Parietal lobe (tissue), 1 donor: ENCODE results near the gene HNRNPCL2. TPM values are rescaled to one million over a fixed set of nuclear protein-coding genes. Genes with fewer than 3 reads are reported as not detected.

ENCODE experiments used
- total RNA-seq: library from RNA; depleted of rRNA; stranded (reverse); fragments of >200 nt; gene quantifications from one replicate; pipeline ENCODE4 v1.2.3, GENCODE V29; 2014

HNRNPCL2 gene
- not detected for total RNA-seq

DNA sequence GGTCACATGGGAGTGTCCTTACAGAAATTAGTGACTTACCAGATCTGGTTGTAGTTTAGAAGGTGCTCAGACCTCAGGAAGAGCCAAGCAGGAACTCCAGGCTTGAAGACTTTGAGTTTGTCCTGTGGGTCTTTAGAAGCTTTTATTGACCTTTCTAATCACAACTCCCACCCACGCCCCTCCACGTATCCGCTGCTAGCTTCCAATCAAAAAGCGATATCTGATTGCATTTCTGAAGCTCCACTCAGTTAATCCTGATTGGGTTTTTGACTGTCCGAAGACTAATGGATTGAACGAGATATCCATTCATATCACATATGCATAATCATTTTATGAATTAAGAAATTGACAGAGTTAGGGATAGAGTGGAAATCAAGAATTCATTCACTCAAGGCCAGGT is at the start of gene HNRNPCL2:
Gene HNRNPCL2 (minus strand): TSS at position 101 of the 400 bp plus-strand sequence. CDS start 454 bp downstream, outside the sequence.

DNA sequence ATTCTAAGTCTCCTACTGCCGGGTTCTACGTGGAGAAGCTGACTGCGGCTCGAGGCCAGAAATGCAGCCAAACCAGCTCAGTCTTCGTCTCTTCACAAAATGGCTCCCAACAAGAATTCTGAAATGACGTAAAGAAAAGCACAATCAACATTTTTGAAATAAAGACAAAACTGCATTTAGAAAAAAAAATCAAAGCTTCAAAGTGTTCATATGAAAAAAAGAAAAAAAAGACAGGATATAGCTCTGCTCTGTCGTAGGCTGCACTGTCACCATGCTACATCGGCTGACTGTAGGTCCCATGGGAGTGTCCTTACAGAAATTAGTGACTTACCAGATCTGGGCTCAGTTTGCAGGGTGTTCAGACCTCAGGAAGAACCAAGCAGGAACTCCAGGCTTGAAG is 48.9 kb upstream of the HNRNPCL2 start, which contains the start of gene HNRNPCL4:
Gene HNRNPCL4 (minus strand): TSS at position 101 of the 400 bp plus-strand sequence. CDS start 164 bp downstream, outside the sequence.

DNA sequence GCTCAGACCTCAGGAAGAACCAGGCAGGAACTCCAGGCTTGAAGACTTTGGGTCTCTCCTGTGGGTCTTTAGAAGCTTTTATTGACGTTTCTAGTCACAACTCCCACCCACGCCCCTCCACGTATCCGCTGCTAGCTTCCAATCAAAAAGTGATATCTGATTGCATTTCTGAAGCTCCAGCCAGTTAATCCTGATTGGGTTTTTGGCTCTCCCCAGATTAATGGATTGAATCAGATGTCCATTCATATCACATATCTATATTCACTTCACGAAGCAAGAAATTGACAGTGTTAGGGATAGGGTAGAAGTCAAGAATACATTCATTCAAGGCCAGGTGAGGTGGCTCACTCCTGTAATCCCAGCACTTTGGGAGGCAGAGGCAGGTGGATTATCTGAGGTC is 39.3 kb upstream of the HNRNPCL2 start, which contains the start of gene PRAMEF26:
Gene PRAMEF26 (minus strand): TSS at position 101 of the 400 bp plus-strand sequence. CDS start 2,914 bp downstream, outside the sequence.

DNA sequence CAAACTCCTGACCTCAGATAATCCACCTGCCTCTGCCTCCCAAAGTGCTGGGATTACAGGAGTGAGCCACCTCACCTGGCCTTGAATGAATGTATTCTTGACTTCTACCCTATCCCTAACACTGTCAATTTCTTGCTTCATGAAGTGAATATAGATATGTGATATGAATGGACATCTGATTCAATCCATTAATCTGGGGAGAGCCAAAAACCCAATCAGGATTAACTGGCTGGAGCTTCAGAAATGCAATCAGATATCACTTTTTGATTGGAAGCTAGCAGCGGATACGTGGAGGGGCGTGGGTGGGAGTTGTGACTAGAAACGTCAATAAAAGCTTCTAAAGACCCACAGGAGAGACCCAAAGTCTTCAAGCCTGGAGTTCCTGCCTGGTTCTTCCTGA is 46.2 kb downstream of the HNRNPCL2 start, which contains the start of gene PRAMEF25:
Gene PRAMEF25 (plus strand): TSS at position 301 of the 400 bp plus-strand sequence. CDS start 2,920 bp downstream, outside the sequence.

Other genes with a start within 250 kb of the HNRNPCL2 start
- not detected for gene PRAMEF4, start 230.7 kb downstream of the HNRNPCL2 start, total RNA-seq
- gene PRAMEF10, start 218.6 kb downstream of the HNRNPCL2 start, total RNA-seq, result not detected
- gene PRAMEF7, start 200.2 kb downstream of the HNRNPCL2 start, total RNA-seq, result not detected
- not detected for gene PRAMEF6, start 169.3 kb downstream of the HNRNPCL2 start, total RNA-seq
- gene PRAMEF27, start 60.3 kb downstream of the HNRNPCL2 start, total RNA-seq, result not detected
- gene HNRNPCL3, start 56.1 kb downstream of the HNRNPCL2 start, total RNA-seq, result not detected
- gene PRAMEF25, start 46.1 kb downstream of the HNRNPCL2 start, total RNA-seq, result not detected
- gene PRAMEF26, start 39.2 kb upstream of the HNRNPCL2 start, total RNA-seq, result not detected
- not detected for gene HNRNPCL4, start 48.8 kb upstream of the HNRNPCL2 start, total RNA-seq
- gene PRAMEF9, start 55.0 kb upstream of the HNRNPCL2 start, total RNA-seq, result not detected
- not detected for gene PRAMEF13, start 84.6 kb upstream of the HNRNPCL2 start, total RNA-seq
- gene PRAMEF18, start 109.3 kb upstream of the HNRNPCL2 start, total RNA-seq, result not detected
- gene PRAMEF5, start 137.3 kb upstream of the HNRNPCL2 start, total RNA-seq, result not detected
- gene PRAMEF8, start 168.3 kb upstream of the HNRNPCL2 start, total RNA-seq, result not detected
- gene PRAMEF33, start 186.7 kb upstream of the HNRNPCL2 start, total RNA-seq, result not detected
- gene PRAMEF15, start 198.7 kb upstream of the HNRNPCL2 start, total RNA-seq, result not detected
- gene PRAMEF14, start 230.3 kb upstream of the HNRNPCL2 start, total RNA-seq, result not detected